Peyer's patch (tissue), 4 donors: Measurements from ENCODE around the gene TEX52.

Source experiments
- POLR2A ChIP-seq, 2 donors: fragments of 450-650 bp; IDR thresholded peaks; one replicate each; pipeline ENCODE4 v1.5.1; 2017; ENCODE audit warnings: antibody characterized with exemption in 2 of 2, mild to moderate bottlenecking in 2 of 2, moderate library complexity in 2 of 2
- TF ChIP-seq, protein P1 (sequence below), 6 experiments: fragments of 450-650 bp in 4 of 6; fragments of 200-600 bp in 2 of 6; sonication (generic) in 1 of 6; IDR thresholded peaks; one replicate each; pipeline ENCODE4 v1.5.1; 2017 to 2019; ENCODE audit warnings: antibody characterized with exemption in 6 of 6, mild to moderate bottlenecking in 3 of 6, moderate library complexity in 1 of 6

DNA sequence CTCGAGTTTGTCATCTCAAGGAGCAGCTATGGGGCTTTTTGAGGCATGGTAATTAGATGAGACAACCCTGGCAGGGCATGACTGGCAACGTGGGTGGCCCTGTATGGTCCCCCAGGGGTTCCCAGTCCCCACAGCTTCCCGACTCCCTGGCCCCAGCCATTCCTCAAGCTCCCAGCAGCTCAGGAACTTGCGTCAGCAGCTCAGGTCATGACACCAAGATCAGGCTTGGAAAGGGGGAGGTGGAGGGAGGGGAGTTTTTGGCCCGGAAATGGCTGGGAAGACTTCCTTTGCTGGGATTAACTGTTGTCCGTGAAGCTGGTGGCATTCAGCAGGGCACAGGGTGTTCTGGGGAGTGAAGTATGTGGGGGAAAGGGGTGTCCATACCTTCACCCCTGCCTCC lies 11.6 kb downstream of the TEX52 start:
- TF ChIP-seq, protein P1, sequence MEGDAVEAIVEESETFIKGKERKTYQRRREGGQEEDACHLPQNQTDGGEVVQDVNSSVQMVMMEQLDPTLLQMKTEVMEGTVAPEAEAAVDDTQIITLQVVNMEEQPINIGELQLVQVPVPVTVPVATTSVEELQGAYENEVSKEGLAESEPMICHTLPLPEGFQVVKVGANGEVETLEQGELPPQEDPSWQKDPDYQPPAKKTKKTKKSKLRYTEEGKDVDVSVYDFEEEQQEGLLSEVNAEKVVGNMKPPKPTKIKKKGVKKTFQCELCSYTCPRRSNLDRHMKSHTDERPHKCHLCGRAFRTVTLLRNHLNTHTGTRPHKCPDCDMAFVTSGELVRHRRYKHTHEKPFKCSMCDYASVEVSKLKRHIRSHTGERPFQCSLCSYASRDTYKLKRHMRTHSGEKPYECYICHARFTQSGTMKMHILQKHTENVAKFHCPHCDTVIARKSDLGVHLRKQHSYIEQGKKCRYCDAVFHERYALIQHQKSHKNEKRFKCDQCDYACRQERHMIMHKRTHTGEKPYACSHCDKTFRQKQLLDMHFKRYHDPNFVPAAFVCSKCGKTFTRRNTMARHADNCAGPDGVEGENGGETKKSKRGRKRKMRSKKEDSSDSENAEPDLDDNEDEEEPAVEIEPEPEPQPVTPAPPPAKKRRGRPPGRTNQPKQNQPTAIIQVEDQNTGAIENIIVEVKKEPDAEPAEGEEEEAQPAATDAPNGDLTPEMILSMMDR (IDR thresholded peaks at IDR 0.05), result no peak
- no peak for TF ChIP-seq POLR2A (IDR thresholded peaks at IDR 0.05)
